Activated naive CD4-positive, alpha-beta T cell treated with anti-CD3 and anti-CD28 coated beads, Interleukin-2, amount 50 U/mL, for 24 hours (primary cell): ENCODE results near the gene UST.
"Not testable (repeated sequence)": the region's sequence is repeated elsewhere in the genome, so short reads cannot be mapped to it uniquely, and the experiment has no call there.

ENCODE experiments used
- H3K27ac Mint-ChIP-seq: one replicate; pipeline ENCODE4 v1.8.0; 2021; ENCODE audit warnings: mild to moderate bottlenecking, mixed read lengths
- H3K27me3 Mint-ChIP-seq: one replicate; pipeline ENCODE4 v1.8.0; 2021; ENCODE audit warnings: mixed read lengths
- H3K36me3 Mint-ChIP-seq: one replicate; pipeline ENCODE4 v1.8.0; 2021; ENCODE audit warnings: mixed read lengths
- H3K4me1 Mint-ChIP-seq: one replicate; pipeline ENCODE4 v1.8.0; 2021; ENCODE audit warnings: mixed read lengths
- H3K4me3 Mint-ChIP-seq: one replicate; pipeline ENCODE4 v1.8.0; 2021; ENCODE audit warnings: mild to moderate bottlenecking, mixed read lengths
- H3K9me3 Mint-ChIP-seq: one replicate; pipeline ENCODE4 v1.8.0; 2021; ENCODE audit warnings: mixed read lengths

Gene UST

DNA sequence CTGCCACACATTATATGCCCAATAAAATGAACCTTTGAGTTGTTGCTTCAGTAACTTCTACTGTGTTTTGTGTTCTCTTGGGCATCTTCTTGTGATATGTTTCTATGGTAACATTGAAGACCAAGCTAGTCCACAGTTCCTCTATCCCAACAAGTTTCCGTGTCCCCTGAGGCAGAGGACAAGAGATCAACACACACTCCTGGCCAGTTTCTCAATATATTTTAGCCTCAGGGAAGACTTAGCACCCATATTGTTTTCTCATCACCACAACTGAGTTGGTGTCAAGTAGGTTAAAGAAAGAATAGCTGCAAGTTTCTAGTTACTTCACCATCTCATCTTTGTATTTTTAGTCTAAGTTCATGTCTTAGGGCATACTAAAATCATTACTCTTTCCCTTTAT, 277.5 kb downstream of the UST start:
- H3K4me1 Mint-ChIP-seq = peaks cover 11% of the 10 kb centered on the region
- no peaks in the 10 kb centered on the region for H3K27me3 Mint-ChIP-seq
- no peaks in the 10 kb centered on the region for H3K9me3 Mint-ChIP-seq
- no peak overlapping the region for H3K4me3 Mint-ChIP-seq
- H3K27ac Mint-ChIP-seq = no peak overlapping the region
- H3K36me3 Mint-ChIP-seq = no peaks in the 10 kb centered on the region

DNA sequence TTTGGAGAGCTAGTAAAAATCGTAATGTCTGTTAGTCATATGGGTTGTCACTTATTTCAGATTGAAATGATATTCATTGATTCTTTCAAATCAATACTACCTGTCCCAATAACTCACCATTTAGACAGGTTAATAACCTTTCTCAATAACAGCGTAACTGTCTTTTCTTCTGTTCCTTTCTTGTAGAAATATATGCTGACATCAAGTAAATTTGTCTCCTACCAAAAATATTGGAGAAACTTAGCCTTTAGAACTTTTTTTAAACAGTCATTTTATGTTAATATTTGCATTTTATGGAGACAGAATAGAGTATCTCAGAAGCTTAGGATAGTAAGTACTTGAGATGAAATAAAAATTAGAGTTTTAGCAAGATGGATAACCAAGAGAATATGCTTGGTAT, 278.2 kb downstream of the UST start:
- H3K27me3 Mint-ChIP-seq = no peaks in the 10 kb centered on the region
- no peaks in the 10 kb centered on the region for H3K36me3 Mint-ChIP-seq
- H3K27ac Mint-ChIP-seq = no peak overlapping the region
- H3K4me1 Mint-ChIP-seq = peaks cover 18% of the 10 kb centered on the region
- H3K9me3 Mint-ChIP-seq = no peaks in the 10 kb centered on the region
- no peak overlapping the region for H3K4me3 Mint-ChIP-seq

DNA sequence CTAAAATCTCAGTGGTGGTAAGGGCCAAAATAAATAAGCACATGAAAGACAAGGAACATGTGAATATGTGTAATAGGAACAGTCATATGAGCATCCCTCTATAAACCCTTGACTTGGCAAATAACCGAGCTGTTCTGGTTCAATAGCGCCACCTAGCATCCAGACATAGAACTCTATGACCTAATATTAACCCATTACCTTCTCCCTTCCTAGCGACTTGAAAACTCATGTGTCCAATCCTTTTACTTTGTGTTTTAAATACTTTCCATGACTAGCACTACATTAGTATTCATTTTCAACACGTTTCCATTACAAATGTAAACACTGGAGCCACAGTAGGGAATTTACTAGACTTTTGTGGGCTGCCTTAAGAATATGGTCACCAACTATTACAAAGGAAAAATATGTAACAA, 279.7 kb downstream of the UST start:
- no peaks in the 10 kb centered on the region for H3K36me3 Mint-ChIP-seq
- H3K27ac Mint-ChIP-seq = no peak overlapping the region
- no peaks in the 10 kb centered on the region for H3K9me3 Mint-ChIP-seq
- H3K4me3 Mint-ChIP-seq = no peak overlapping the region
- peaks cover 32% of the 10 kb centered on the region for H3K4me1 Mint-ChIP-seq
- H3K27me3 Mint-ChIP-seq = no peaks in the 10 kb centered on the region

DNA sequence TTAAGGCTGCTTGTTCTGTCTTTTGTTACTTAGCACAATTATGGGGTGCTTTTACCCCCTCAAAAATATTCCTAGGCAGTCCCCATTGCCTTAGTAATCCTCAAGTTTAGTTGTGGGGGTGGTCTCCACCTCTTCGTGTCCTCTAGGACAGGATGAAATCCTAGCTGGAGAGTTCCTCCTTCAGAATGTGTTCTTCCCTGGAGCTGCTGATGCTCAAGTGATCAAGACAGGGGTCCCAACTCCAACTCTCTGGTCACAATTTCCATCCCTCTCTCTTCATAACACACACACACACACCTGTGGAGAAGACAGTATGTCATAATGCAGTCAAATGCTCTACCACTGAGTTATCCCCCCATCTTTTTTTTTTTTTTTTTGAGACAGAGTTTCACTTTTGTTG, 280.7 kb downstream of the UST start:
- Mint-ChIP-seq H3K27me3 (no peaks in the 10 kb centered on the region), H3K9me3 (no peaks in the 10 kb centered on the region), H3K36me3 (no peaks in the 10 kb centered on the region), H3K4me3 (no peak overlapping the region), H3K27ac (no peak overlapping the region), H3K4me1 (peaks cover 42% of the 10 kb centered on the region)

DNA sequence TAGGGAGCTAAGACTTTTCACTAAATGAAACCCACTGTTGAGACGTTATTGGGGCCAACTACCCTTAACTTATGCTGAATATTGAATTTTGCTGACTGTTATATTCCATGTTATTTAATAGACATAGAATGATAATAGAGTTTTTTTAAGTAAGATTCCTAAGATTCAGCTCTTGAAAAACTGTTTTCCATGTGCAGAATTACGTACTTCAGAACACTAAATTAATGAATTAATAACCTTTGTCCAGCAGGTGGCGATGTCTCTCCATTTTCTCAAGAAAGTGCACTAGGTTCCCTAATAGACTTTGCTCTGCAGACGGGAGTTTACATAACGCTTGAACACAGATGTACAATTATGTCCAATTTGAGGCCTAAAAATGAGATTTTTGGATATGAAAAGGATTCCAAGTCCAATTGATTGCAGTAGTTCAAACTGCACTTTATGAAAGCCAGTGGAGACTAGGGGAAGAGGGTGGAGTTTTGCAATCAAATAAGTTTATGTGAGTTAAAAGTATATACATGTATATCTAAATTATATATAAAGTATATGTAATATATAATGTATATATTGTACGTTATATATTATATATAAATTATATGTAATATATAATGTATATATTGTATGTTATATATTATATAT, 282.1 kb downstream of the UST start:
- Mint-ChIP-seq H3K9me3 (no peaks in the 10 kb centered on the region), H3K36me3 (no peaks in the 10 kb centered on the region), H3K4me3 (peak overlapping the region; percentile 66), H3K4me1 (peaks cover 56% of the 10 kb centered on the region), H3K27ac (peak overlapping the region; percentile 96), H3K27me3 (no peaks in the 10 kb centered on the region)

DNA sequence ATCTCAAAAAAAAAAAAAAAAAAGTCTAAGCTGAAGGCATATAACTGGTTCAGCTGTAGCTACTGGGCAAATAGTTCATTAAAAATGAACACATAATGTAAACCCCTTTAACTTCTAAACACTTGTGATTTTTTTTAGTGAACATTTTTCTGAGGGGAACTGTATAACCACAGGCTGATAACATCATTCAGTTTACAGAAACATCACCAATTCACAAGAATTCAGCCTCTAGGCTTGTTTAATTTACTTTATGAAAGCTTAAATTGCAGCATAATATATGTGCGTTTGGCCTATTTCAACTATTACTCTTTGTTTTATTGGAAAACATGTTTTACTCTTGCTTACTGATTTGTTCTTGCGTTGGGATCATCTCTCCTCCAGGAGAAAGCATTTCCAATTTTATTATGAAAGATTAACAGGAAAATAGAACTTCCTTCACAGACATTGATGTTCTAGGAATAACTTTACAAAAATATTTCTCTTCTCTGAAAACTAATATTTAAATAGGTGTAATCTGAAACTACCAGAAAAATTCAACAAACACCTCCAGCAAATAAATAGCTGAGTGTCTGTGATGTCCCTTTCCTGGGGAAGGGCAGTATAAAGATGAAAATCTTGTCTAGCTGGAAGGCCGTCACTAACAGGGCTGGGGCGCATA, 284.5 kb downstream of the UST start:
- no peak overlapping the region for H3K27ac Mint-ChIP-seq
- no peaks in the 10 kb centered on the region for H3K36me3 Mint-ChIP-seq
- H3K4me3 Mint-ChIP-seq = no peak overlapping the region
- H3K27me3 Mint-ChIP-seq = no peaks in the 10 kb centered on the region
- no peaks in the 10 kb centered on the region for H3K9me3 Mint-ChIP-seq
- H3K4me1 Mint-ChIP-seq = peaks cover 69% of the 10 kb centered on the region

DNA sequence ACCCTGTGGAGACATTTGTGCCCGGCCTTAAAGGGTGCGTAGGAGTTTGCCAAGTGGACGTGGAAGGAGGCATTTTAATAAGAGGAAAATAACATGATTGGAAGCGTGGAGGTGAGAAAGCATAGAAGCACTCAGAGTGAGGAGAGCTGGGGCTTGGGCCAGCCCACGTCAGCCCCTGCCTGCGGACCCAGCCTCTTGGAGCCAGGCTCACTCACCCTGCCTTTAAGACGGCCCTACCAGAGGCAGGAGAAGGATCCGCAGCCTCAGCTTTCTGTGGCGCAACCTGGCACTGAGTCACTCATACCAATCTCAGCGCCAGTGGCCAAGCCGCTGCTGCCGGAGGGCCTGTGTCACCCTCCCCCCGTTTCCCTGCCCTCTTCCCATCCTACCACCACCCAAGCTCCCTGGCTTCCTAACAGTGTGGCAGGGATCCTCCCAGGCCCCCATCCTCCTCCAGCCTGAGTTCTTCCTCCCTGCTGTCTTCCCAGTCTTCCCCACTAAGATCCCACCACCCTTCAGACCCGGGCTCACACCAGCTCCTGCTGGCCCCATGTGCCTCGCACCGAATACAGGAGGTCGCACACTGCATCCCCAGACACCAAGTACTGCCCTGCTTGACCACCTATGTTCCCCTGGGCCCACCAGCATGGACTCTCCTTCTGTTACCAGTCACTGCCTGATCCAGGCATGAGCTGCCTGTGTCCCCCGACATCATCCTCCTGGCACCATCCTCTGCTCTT, 285.2 kb downstream of the UST start:
- Mint-ChIP-seq H3K4me3 (no peak overlapping the region), H3K36me3 (no peaks in the 10 kb centered on the region), H3K9me3 (no peaks in the 10 kb centered on the region), H3K27ac (peak overlapping the region; percentile 80), H3K4me1 (peaks cover 69% of the 10 kb centered on the region), H3K27me3 (no peaks in the 10 kb centered on the region)

DNA sequence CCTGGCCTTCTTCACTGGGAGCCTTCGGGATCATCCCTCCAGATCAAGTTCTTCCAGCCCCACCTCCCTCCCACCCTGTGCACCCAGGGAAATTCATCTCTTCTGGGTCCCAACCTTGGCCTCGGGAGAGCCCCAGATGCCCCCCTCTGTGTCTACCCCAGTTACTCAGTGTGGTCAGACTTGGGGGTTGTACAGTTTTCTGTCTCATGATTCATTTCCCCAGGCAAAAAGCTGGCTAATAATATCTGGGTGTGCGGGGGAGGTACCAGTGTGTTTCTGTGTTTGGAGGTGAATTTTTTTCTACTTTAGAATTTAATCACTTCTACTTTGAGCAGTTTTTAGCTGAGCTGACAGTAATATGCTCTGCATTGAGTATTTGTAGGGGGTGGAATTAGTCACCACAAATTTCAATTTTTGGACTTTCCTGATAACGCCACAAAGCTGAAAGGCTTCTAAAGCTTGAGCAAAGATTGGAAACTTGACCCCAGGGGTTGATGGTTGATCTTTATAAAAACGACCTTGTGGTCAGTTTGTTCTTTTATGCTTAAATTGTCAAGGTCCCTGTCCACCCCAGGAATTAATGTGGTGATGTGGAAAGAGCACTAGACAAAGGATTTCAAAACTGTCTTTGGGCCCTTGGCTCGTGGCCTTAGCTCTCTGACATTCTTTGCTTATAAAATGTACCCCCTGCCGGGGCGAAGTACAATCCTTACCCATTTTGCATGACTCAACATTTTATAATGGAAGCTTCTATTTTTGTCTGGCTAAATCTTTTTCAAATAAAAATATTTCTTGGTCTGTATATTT, 286.0 kb downstream of the UST start:
- Mint-ChIP-seq H3K27ac (peak overlapping the region; percentile 80), H3K27me3 (no peaks in the 10 kb centered on the region), H3K4me3 (peak overlapping the region; percentile 37), H3K9me3 (no peaks in the 10 kb centered on the region), H3K4me1 (peaks cover 69% of the 10 kb centered on the region), H3K36me3 (no peaks in the 10 kb centered on the region)

DNA sequence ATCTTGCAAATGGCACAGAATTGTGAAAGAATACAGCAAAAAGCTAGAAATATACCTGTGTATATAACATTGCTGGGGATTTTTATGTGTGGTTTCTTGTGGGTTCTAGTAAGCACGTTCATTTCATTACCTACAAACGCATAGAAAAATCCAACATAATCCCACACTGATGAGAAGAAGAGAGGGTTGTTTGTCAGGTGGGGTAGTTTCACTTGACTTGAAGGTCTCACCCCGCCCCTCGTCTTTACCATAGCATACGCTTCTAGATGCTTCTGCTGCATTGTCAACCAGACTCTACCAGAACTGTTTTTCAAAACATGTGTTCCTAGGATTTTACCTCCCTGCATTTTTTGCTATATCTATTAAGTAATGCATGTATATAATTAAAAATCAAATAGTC, 286.6 kb downstream of the UST start:
- Mint-ChIP-seq H3K27me3 (no peaks in the 10 kb centered on the region), H3K36me3 (no peaks in the 10 kb centered on the region), H3K4me1 (peaks cover 65% of the 10 kb centered on the region), H3K9me3 (no peaks in the 10 kb centered on the region), H3K27ac (peak overlapping the region; percentile 80), H3K4me3 (no peak overlapping the region)

DNA sequence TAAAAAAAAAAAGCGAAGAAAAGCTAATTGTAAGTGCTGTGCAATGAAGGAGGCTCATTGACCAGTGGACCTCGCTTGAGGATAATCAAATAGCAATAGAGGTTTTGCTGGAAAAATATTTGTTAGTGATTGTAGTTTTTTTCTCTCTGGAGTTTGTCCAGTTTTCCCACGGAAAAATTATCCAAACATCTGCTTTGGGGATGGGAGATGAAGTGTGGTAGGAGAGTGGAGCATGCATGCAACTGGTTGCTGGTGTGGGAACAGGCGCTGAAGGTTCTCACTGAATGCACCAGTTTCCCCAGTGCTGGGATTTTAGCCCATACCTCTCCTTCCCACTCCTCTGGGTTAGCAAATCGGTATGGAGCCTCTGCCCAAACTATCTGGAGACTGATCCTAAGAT, 288.9 kb downstream of the UST start:
- Mint-ChIP-seq H3K9me3 (no peaks in the 10 kb centered on the region), H3K27me3 (no peaks in the 10 kb centered on the region), H3K27ac (no peak overlapping the region), H3K4me3 (no peak overlapping the region), H3K4me1 (peaks cover 44% of the 10 kb centered on the region), H3K36me3 (no peaks in the 10 kb centered on the region)

DNA sequence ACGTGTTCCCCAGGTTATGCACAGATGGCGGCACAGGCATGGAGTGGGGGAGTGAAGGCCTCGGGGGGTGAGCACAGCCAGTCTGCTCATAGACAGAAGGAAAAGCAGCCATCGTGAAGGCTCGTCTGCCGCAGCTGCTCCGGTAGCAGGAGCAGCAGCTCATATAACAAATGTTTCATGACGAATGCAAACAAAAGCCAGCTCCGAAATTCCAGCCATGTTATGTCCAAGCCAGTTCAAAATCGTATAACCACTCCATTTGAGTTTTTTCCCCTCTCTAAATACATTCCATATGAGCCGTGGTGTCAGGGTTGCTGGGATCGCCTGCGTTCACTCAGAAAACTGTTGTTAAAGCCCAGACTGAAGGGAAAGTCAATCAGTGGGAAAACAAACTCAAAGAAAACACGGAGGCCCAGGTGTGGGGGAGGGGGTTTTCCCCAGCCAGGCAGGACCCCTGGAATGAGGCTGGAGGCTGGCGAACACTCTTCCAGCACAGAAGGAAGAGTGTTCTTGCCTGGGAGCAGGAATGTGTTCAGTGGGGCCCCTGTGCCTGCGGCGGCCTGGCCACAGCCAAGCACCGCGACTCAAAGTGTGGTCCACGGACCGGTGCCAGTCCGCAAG, 290.3 kb downstream of the UST start:
- no peaks in the 10 kb centered on the region for H3K9me3 Mint-ChIP-seq
- H3K27me3 Mint-ChIP-seq = no peaks in the 10 kb centered on the region
- H3K4me1 Mint-ChIP-seq = peaks cover 30% of the 10 kb centered on the region
- H3K27ac Mint-ChIP-seq = no peak overlapping the region
- no peaks in the 10 kb centered on the region for H3K36me3 Mint-ChIP-seq
- no peak overlapping the region for H3K4me3 Mint-ChIP-seq

DNA sequence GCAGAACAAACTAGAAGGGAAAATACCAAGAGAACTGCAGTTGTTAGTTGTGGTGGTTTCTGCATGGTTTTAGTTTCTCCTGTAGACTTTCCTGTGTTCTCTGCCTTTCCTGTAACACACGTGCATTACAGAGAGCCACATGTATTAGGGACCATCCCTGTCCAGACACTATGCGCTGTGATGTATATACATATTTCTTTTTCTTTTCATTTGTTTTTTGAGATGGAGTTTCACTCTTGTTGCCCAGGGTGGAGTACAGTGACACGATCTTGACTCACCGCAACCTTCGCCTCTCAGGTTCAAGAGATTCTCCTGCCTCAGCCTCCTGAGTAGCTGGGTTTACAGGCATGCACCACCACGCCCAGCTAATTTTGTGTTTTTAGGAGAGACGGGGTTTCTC, 292.2 kb downstream of the UST start:
- H3K27me3 Mint-ChIP-seq, H3K27ac Mint-ChIP-seq, H3K4me3 Mint-ChIP-seq, H3K9me3 Mint-ChIP-seq, H3K36me3 Mint-ChIP-seq: not testable (repeated sequence)
- H3K4me1 Mint-ChIP-seq = peaks cover 12% of the 10 kb centered on the region

DNA sequence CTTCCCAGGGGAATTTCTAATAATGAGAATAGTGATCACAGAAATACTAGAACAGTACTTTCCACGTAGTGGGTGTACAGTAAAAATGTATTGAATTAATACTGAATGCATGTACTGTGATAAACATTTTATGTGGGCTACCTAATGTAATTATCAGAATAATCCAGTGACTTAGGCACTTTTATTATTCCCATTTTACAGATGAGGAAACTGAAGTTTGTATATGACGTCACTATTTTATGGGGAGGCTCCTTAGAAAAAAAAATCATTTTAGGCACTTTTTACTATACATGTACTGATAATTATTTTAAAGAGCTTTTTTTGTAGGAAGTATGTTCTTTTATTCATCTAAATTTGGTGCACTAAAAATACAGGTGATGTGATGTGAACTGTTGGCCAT, 295.1 kb downstream of the UST start:
- H3K36me3 Mint-ChIP-seq = no peaks in the 10 kb centered on the region
- no peak overlapping the region for H3K27ac Mint-ChIP-seq
- H3K9me3 Mint-ChIP-seq = no peaks in the 10 kb centered on the region
- H3K4me1 Mint-ChIP-seq = peaks cover 26% of the 10 kb centered on the region
- H3K27me3 Mint-ChIP-seq = no peaks in the 10 kb centered on the region
- no peak overlapping the region for H3K4me3 Mint-ChIP-seq

DNA sequence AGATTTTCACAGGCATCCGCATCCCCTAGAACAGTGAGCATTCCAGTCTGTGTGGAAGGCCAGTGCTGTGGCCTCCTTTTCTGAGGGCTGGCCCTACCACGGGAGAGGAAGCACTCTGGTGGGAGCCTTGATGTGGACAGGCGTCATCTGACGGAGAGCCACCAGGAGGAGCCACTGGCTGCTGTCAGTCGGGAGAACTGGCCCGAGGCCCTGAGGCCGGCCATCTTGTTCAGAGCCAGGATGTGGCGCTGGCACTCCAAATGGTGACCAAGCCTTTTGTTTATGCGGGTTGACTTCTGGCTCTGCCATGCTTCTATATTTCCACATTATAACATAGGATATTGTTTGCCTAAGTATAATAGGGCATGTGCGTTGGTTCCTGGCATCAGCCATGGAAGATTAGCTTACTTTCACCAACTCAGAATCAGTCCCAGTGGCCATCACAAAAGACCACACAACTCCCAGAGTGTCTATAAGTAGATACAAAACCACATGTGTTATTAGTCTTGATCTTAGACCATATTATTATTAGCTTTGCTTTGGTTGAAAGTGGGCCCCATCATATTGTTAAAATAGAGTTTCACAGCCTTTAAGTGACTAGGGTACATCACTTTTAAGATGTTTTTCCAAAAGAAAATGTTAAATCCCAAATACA, 296.8 kb downstream of the UST start:
- H3K9me3 Mint-ChIP-seq = no peaks in the 10 kb centered on the region
- peaks cover 36% of the 10 kb centered on the region for H3K4me1 Mint-ChIP-seq
- no peak overlapping the region for H3K4me3 Mint-ChIP-seq
- H3K27ac Mint-ChIP-seq = no peak overlapping the region
- H3K27me3 Mint-ChIP-seq = no peaks in the 10 kb centered on the region
- no peaks in the 10 kb centered on the region for H3K36me3 Mint-ChIP-seq

DNA sequence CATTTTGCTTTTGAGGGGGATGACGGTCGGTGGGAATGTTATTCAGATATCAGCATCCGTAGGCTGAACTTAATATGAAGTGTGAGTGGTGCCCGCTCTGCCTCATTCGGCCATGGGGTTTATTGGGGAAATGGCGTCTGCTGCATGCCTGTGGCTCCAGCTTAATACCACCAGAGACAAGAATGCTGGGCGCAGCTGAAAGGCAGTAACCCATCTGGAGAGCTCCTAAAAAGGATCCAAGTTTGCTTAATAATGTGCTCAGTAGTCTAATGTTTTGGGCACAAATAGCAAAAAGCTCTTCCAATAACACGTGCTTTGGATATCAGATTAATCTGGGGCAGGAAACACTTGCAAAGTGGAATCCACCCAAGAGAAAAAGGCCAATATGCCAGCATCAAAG, 297.7 kb downstream of the UST start:
- Mint-ChIP-seq H3K27ac (no peak overlapping the region), H3K27me3 (no peaks in the 10 kb centered on the region), H3K4me3 (no peak overlapping the region), H3K36me3 (no peaks in the 10 kb centered on the region), H3K4me1 (peaks cover 36% of the 10 kb centered on the region), H3K9me3 (no peaks in the 10 kb centered on the region)
